ENCODE data around the gene GHRHR. TPM values are rescaled to one million over a fixed set of nuclear protein-coding genes. Genes with fewer than 3 reads are reported as not detected.

Gene GHRHR
- total and polyA plus RNA-seq, 2 of the 4 experiments (the other 2 are of a cell fraction): not detected

DNA sequence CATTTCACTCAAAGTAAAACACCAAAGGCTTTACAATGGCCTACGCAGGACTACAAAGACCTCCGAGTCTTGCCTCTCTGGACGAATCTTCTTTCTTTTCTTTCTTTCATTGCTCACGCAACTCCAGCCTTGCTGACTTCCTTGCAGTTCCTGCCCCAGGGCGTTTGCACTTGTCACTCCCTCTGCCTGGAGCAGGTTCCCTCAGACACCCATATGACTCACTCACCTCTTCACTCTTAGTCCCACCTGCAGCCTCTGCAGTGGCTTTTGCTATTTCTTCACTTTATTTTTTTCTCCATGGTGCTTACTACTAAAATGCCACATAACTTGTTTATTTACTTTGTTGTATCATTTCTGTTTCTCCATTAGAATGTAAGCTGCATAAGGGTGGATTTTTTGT is 33.1 kb downstream of the GHRHR start:
- H2AK9ac ChIP-seq (replicated peaks; ENCODE audit: low read depth, low read length, poor library complexity): no peak overlapping the region
- no peaks in the 10 kb centered on the region for H4K20me1 ChIP-seq (ENCODE audit: insufficient read depth, low read length)
- no peak overlapping the region for H2BK120ac ChIP-seq (ENCODE audit: low read depth, low read length)
- H3K9me1 ChIP-seq (ENCODE audit: insufficient read depth, low read length): no peaks in the 10 kb centered on the region
- no peak overlapping the region for H3K4ac ChIP-seq (ENCODE audit: low read depth, low read length)
- H3K9ac ChIP-seq (ENCODE audit: low read depth, low read length): no peak overlapping the region
- H4K5ac ChIP-seq (ENCODE audit: low read depth, low read length): no peak overlapping the region
- no peaks in the 10 kb centered on the region; the same call in 1 of the 2 replicates for H3K9me3 ChIP-seq (ENCODE audit: control insufficient read depth, insufficient read depth, low read length)
- no peak overlapping the region for H3K4me3 ChIP-seq (ENCODE audit: insufficient read depth, low read depth, low read length)
- dilution Hi-C loops (cut with HindIII; ENCODE audit: low sequenced_read_pairs, unreplicated experiment): no loop called here
- no peak overlapping the region for H2BK15ac ChIP-seq (ENCODE audit: low read depth, low read length)
- WGBS, 2 experiments (ENCODE audit: extremely low coverage in 2 of 2, insufficient read length in 1 of 2): 84% methylated on average over 4 of the region's 5 CpGs; no CpG with 5 or more reads in 1 of the 2 experiments
- H2BK5ac ChIP-seq (ENCODE audit: low read depth, low read length, poor library complexity, severe bottlenecking): no peak overlapping the region
- in situ Hi-C loops (cut with MboI; ENCODE audit: low sequenced_read_pairs): no loop called here
- DNase-seq: no peak
- no peak overlapping the region for H3K23ac ChIP-seq (ENCODE audit: low read depth, low read length)
- H3K36me3 ChIP-seq (ENCODE audit: control insufficient read depth, insufficient read depth, low read length): no peaks in the 10 kb centered on the region
- no peak overlapping the region for H2AFZ ChIP-seq (replicated peaks; ENCODE audit: low read length, poor library complexity)
- H3K4me2 ChIP-seq (ENCODE audit: low read depth, low read length): no peak overlapping the region
- no peak overlapping the region for H4K91ac ChIP-seq (ENCODE audit: insufficient read depth, low read depth, low read length)
- no peaks in the 10 kb centered on the region for H3K4me1 ChIP-seq (ENCODE audit: control insufficient read depth, insufficient read depth, low read length)
- ChIA-PET CTCF (no interaction called here), POLR2A (ENCODE audit: unreplicated experiment) (no interaction called here)
- no peak overlapping the region for H3K18ac ChIP-seq (ENCODE audit: low read depth, low read length)
- intact Hi-C loops (cut with micrococcal nuclease): no loop called here
- no TSS peak for BruUV-seq (replicated peaks)
- ATAC-seq (ENCODE audit: low read depth): no peak
- H3K56ac ChIP-seq (ENCODE audit: extremely low read depth, insufficient read depth, low read length): no peak overlapping the region
- no peak overlapping the region for H3K27ac ChIP-seq (ENCODE audit: insufficient read depth, low read length)
- H2AK5ac ChIP-seq (ENCODE audit: low read depth, low read length): no peak overlapping the region
- no peaks in the 10 kb centered on the region for H3K79me1 ChIP-seq (ENCODE audit: low read depth in 1 of 2, low read length in 2 of 2)
- TF ChIP-seq BHLHE40 (IDR thresholded peaks at IDR 0.05; ENCODE audit: low read depth, low read length) (no peak), ELK1 (IDR thresholded peaks at IDR 0.05; ENCODE audit: borderline replicate concordance, low read depth, low read length) (no peak), SMC3 (IDR thresholded peaks at IDR 0.05; ENCODE audit: low read depth, low read length) (no peak), RAD21 (IDR thresholded peaks at IDR 0.05; ENCODE audit: low read length) (no peak), CHD1 (IDR thresholded peaks at IDR 0.05; ENCODE audit: low read depth, low read length) (no peak), RCOR1 (IDR thresholded peaks at IDR 0.05; ENCODE audit: insufficient replicate concordance, low read length) (no peak)
- TF ChIP-seq, protein P1, sequence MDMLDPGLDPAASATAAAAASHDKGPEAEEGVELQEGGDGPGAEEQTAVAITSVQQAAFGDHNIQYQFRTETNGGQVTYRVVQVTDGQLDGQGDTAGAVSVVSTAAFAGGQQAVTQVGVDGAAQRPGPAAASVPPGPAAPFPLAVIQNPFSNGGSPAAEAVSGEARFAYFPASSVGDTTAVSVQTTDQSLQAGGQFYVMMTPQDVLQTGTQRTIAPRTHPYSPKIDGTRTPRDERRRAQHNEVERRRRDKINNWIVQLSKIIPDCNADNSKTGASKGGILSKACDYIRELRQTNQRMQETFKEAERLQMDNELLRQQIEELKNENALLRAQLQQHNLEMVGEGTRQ (IDR thresholded peaks at IDR 0.05; ENCODE audit: low read depth, low read length): no peak
- no peak overlapping the region for H3K14ac ChIP-seq (replicated peaks; ENCODE audit: low read depth, low read length)
- H3K27me3 ChIP-seq (ENCODE audit: control insufficient read depth, insufficient read depth, low read length): peaks cover 5% of the 10 kb centered on the region
- H4K8ac ChIP-seq (ENCODE audit: low read depth in 2 of 2, low read length in 2 of 2): no peak overlapping the region
- H2BK20ac ChIP-seq (ENCODE audit: low read depth, low read length): no peak overlapping the region
